Activated B cell treated with CpG ODN at 0.5 μM for 24 hours (primary cell): Measurements from ENCODE around the gene EFNA3. TPM values are rescaled to one million over a fixed set of nuclear protein-coding genes. Genes with fewer than 3 reads are reported as not detected.
A peak's percentile ranks its signal among the peaks of the same experiment; 100 is the strongest.

Experiments used
- ATAC-seq: fragments of 200-7000 bp; cut with Tn5 transposase; one replicate; pipeline ENCODE4 v1.10.0; 2021; ENCODE audit warnings: low read depth, mild to moderate bottlenecking, moderate library complexity
- CTCF ChIA-PET: fragments of 350-600 bp; sonication (Branson Sonifier 250); formaldehyde crosslinking; loops from one replicate; lab custom pipeline; 2021; ENCODE audit warnings: antibody characterized with exemption; lab: Charles Lee
- POLR2A ChIA-PET: fragments of 350-600 bp; sonication (Branson Sonifier 250); formaldehyde crosslinking; loops from one replicate; lab custom pipeline; 2021; ENCODE audit warnings: antibody characterized with exemption; lab: Charles Lee
- DNase-seq: peaks from one replicate; pipeline ENCODE4 v3.0.0; 2022
- H3K27ac Mint-ChIP-seq: one replicate; pipeline ENCODE4 v1.8.0; 2020; ENCODE audit warnings: mixed read lengths
- H3K27me3 Mint-ChIP-seq: one replicate; pipeline ENCODE4 v1.8.0; 2021; ENCODE audit warnings: mixed read lengths
- H3K36me3 Mint-ChIP-seq: one replicate; pipeline ENCODE4 v1.8.0; 2021; ENCODE audit warnings: low read depth, mixed read lengths
- H3K4me1 Mint-ChIP-seq: one replicate; pipeline ENCODE4 v1.8.0; 2021; ENCODE audit warnings: mixed read lengths
- H3K4me3 Mint-ChIP-seq: one replicate; pipeline ENCODE4 v1.8.0; 2020; ENCODE audit warnings: mild to moderate bottlenecking, mixed read lengths
- H3K9me3 Mint-ChIP-seq: one replicate; pipeline ENCODE4 v1.8.0; 2020; ENCODE audit warnings: mixed read lengths
- CTCF ChIP-seq: fragments of 200-600 bp; IDR thresholded peaks from one replicate; pipeline ENCODE4 v1.8.0; 2022; ENCODE audit warnings: antibody characterized with exemption, mild to moderate bottlenecking
- intact Hi-C: fragments of 100-400 bp; cut with micrococcal nuclease; formaldehyde crosslinking; loops from one replicate; pipeline ENCODE4 v1.15.1; 2024
- total RNA-seq: library from RNA; stranded (reverse); gene quantifications from 2 replicates; pipeline ENCODE4 v1.2.3, GENCODE V29; 2022

EFNA3 gene
- total RNA-seq, 1 donor from 2014 or later: 1.2 TPM

- Mint-ChIP-seq H3K4me3 (no peak overlapping the region), H3K27me3 (no peaks in the 10 kb centered on the region), H3K27ac (no peak overlapping the region), H3K36me3 (peaks cover 22% of the 10 kb centered on the region), H3K9me3 (no peaks in the 10 kb centered on the region), H3K4me1 (peaks cover 60% of the 10 kb centered on the region)
- ChIA-PET POLR2A (interaction anchor here (0.6 to 0.7 kb wide), 2 partner anchors 23 to 1181 kb away, joined by 3 to 7 read pairs; no protein-coding TSS in a partner anchor), CTCF (no interaction called here)
- intact Hi-C loops: no loop called here
- ATAC-seq (no peak), DNase-seq (no peak)
- no peak for TF ChIP-seq CTCF
Measured at GRCh38 chr1:155068599-155068998, 10.0 kb upstream of the EFNA3 start.

GRCh38 chr1:155069551-155070157 lies 9.0 kb upstream of the EFNA3 start:
- intact Hi-C loops: no loop called here
- Mint-ChIP-seq H3K27ac (no peak overlapping the region), H3K36me3 (peaks cover 22% of the 10 kb centered on the region), H3K4me3 (no peak overlapping the region), H3K27me3 (no peaks in the 10 kb centered on the region), H3K4me1 (peaks cover 58% of the 10 kb centered on the region), H3K9me3 (no peaks in the 10 kb centered on the region)
- DNase-seq: no peak
- POLR2A ChIA-PET: interaction anchor here (0.5 to 1.9 kb wide), 5 partner anchors 8 to 133 kb away, joined by 4 to 12 read pairs (median 4); partner anchors contain the start of genes ADAM15 and PMVK
- CTCF ChIA-PET: interaction anchor here (1.5 to 2.5 kb wide), 2 partner anchors 8 to 15 kb away, joined by 11 to 16 read pairs; no protein-coding TSS in a partner anchor
- TF ChIP-seq CTCF: no peak
- ATAC-seq: no peak

GRCh38 chr1:155070158-155070621 lies 8.4 kb upstream of the EFNA3 start:
- Mint-ChIP-seq H3K9me3 (no peaks in the 10 kb centered on the region), H3K4me3 (peak overlapping the region; percentile 55), H3K27me3 (no peaks in the 10 kb centered on the region), H3K36me3 (peaks cover 22% of the 10 kb centered on the region), H3K27ac (no peak overlapping the region), H3K4me1 (peaks cover 53% of the 10 kb centered on the region)
- ChIA-PET CTCF (interaction anchor here (0.6 to 2.5 kb wide), 6 partner anchors 8 to 511 kb away, joined by 3 to 16 read pairs (median 3); partner anchors contain the start of gene SLC50A1), POLR2A (interaction anchor here (0.5 to 1.9 kb wide), 9 partner anchors 9 to 134 kb away, joined by 3 to 12 read pairs (median 4); partner anchors contain the start of genes ADAM15 and PMVK)
- DNase-seq (no peak), ATAC-seq (no peak)
- no peak for TF ChIP-seq CTCF
- intact Hi-C loops: no loop called here

GRCh38 chr1:155070721-155071569 lies 7.7 kb upstream of the EFNA3 start:
- DNase-seq: peak; percentile 72
- ChIA-PET POLR2A (interaction anchor here (0.6 to 1.9 kb wide), 9 partner anchors 9 to 134 kb away, joined by 3 to 7 read pairs (median 3); partner anchors contain the start of gene PMVK), CTCF (interaction anchor here (0.6 to 2.5 kb wide), 7 partner anchors 9 to 511 kb away, joined by 3 to 16 read pairs (median 3); partner anchors contain the start of genes ADAM15 and SLC50A1)
- intact Hi-C loops: loop anchor here (1.0 kb wide), 3 partner anchors 8 to 13 kb away; partner anchors contain the start of gene EFNA4
- H3K27ac Mint-ChIP-seq: peak overlapping the region; percentile 77
- H3K4me3 Mint-ChIP-seq: peak overlapping the region; percentile 55
- H3K27me3 Mint-ChIP-seq: no peaks in the 10 kb centered on the region
- peak; percentile 99 for ATAC-seq
- H3K36me3 Mint-ChIP-seq: peaks cover 22% of the 10 kb centered on the region
- peaks cover 54% of the 10 kb centered on the region for H3K4me1 Mint-ChIP-seq
- no peaks in the 10 kb centered on the region for H3K9me3 Mint-ChIP-seq
- no peak for TF ChIP-seq CTCF
